HepG2 (cell line): ENCODE data around the gene EXOC6B. TPM values are rescaled to one million over a fixed set of nuclear protein-coding genes. Genes with fewer than 3 reads are reported as not detected.

Source experiments
- ATAC-seq: fragments of 200-7000 bp; cut with Tn5 transposase; 3 replicates; pipeline ENCODE4 v1.9.1; 2020; ENCODE audit warnings: mild to moderate bottlenecking, moderate library complexity
- BruUV-seq: library from RNA; stranded (reverse); fragments of 400-500 nt; replicated peaks from 2 replicates; lab custom pipeline; 2021; lab: Mats Ljungman, UMichigan
- CTCF ChIA-PET: fragments of 300-600 bp; formaldehyde crosslinking; extraction: SDS; loops from one replicate; lab custom pipeline; 2021; ENCODE audit warnings: low total read pairs, inconsistent platforms, low intra/inter-chr PET ratio; lab: Yijun Ruan, JAX
- POLR2A ChIA-PET: fragments of 350-600 bp; sonication (Branson Sonifier 250); formaldehyde crosslinking; loops from one replicate; lab custom pipeline; 2020; ENCODE audit warnings: antibody characterized with exemption, inconsistent platforms; lab: Yijun Ruan, JAX
- DNase-seq: peaks from one replicate; pipeline ENCODE4 v3.0.0-alpha.2; 2015; ENCODE audit warnings: low spot score
- FAIRE-seq: peaks from 3 replicates; lab custom pipeline; 2011; peaks lifted over from hg19 to GRCh38; lab: Jason Lieb, UNC
- H2AFZ ChIP-seq: one replicate; pipeline ENCODE4 v1.6.1; 2011; ENCODE audit warnings: low read length, inconsistent platforms
- H3K27ac ChIP-seq: fragments of 300-600 bp; 3 replicates; pipeline ENCODE4 v1.8.0; 2011; ENCODE audit warnings: mixed run types, mild to moderate bottlenecking, mixed read lengths, low read length, inconsistent platforms; ENCODE audit not compliant: insufficient read depth; ENCODE audit errors: extremely low read length
- H3K27me3 ChIP-seq, 2 experiments: fragments of 200-600 bp in 1 of 2; 2 replicates in 1 of 2; 3 replicates in 1 of 2; pipeline versions ENCODE4 v1.6.0 to v1.8.0; 2011; ENCODE audit warnings: low read length in 2 of 2, mild to moderate bottlenecking in 2 of 2, moderate library complexity in 2 of 2, inconsistent platforms in 1 of 2; ENCODE audit not compliant: insufficient read depth in 2 of 2, control insufficient read depth in 1 of 2
- H3K36me3 ChIP-seq, 2 experiments: fragments of 200-600 bp in 1 of 2; replicated peaks in 1 of 2; 2 replicates in 1 of 2; 3 replicates in 1 of 2; pipeline versions ENCODE4 v1.5.1 to v1.8.0; 2011; ENCODE audit warnings: low read length in 2 of 2, inconsistent platforms in 1 of 2; ENCODE audit not compliant: insufficient read depth in 2 of 2, control insufficient read depth in 1 of 2
- H3K4me1 ChIP-seq: 2 replicates; pipeline ENCODE4 v1.5.1; 2012; ENCODE audit warnings: low read length, inconsistent platforms; ENCODE audit not compliant: insufficient read depth
- H3K4me2 ChIP-seq: 2 replicates; pipeline ENCODE4 v1.6.0; 2011; ENCODE audit warnings: low read depth, low read length, inconsistent platforms
- H3K4me3 ChIP-seq, 3 experiments: fragments of 200-600 bp in 1 of 3; sonication (generic), shearing (Covaris generic) in 1 of 3; replicated peaks in 1 of 3; 2 replicates each; pipeline ENCODE4 v1.5.1; 2011 to 2016; ENCODE audit warnings: low read length in 3 of 3, inconsistent platforms in 2 of 3, low read depth in 2 of 3, mild to moderate bottlenecking in 2 of 3, control low read depth in 1 of 3, mixed read lengths in 1 of 3; ENCODE audit not compliant: insufficient read depth in 1 of 3
- H3K79me2 ChIP-seq: one replicate; pipeline ENCODE4 v1.6.1; 2011; ENCODE audit warnings: low read length, inconsistent platforms; ENCODE audit not compliant: insufficient read depth
- H3K9ac ChIP-seq: 2 replicates; pipeline ENCODE4 v1.6.0; 2011; ENCODE audit warnings: mild to moderate bottlenecking, low read depth, low read length, inconsistent platforms; ENCODE audit not compliant: insufficient read depth
- H3K9me3 ChIP-seq: 2 replicates; pipeline ENCODE4 v1.5.1; 2012; ENCODE audit warnings: mild to moderate bottlenecking, low read length
- H4K20me1 ChIP-seq: 2 replicates; pipeline ENCODE4 v1.6.0; 2011; ENCODE audit warnings: inconsistent platforms, mild to moderate bottlenecking, low read length, moderate library complexity; ENCODE audit not compliant: insufficient read depth
- EHMT2 ChIP-seq: fragments of 200-600 bp; sonication (generic); IDR thresholded peaks from 2 replicates; pipeline ENCODE4 v1.7.0; 2017; ENCODE audit warnings: antibody characterized with exemption, low read depth, low read length, borderline replicate concordance
- EP300 ChIP-seq, 3 experiments: sonication (generic) in 1 of 3; formaldehyde crosslinking in 1 of 3; IDR thresholded peaks; 2 replicates each; pipeline versions ENCODE4 v1.5.1 to v1.6.1; 2011 to 2020; ENCODE audit warnings: low read depth in 2 of 3, low read length in 2 of 3, borderline replicate concordance in 1 of 3, improper control_type of control experiment in 1 of 3, mild to moderate bottlenecking in 1 of 3, missing genetic modification reagents in 1 of 3, moderate library complexity in 1 of 3
- GATAD2A ChIP-seq: IDR thresholded peaks from 2 replicates; pipeline ENCODE4 v1.6.1; 2016
- HNRNPL ChIP-seq: fragments of 200-400 bp; formaldehyde crosslinking; IDR thresholded peaks from 2 replicates; pipeline ENCODE4 v1.6.1; 2017; ENCODE audit warnings: mild to moderate bottlenecking, low read depth, low read length
- JDP2 ChIP-seq: sonication (generic); formaldehyde crosslinking; IDR thresholded peaks from 2 replicates; pipeline ENCODE4 v1.8.1; 2022; ENCODE audit warnings: missing genetic modification reagents, borderline replicate concordance
- PAWR ChIP-seq: sonication (generic); formaldehyde crosslinking; IDR thresholded peaks from 2 replicates; pipeline ENCODE4 v1.4.0; 2020; ENCODE audit warnings: missing genetic modification reagents, mild to moderate bottlenecking, borderline replicate concordance
- PHF5A ChIP-seq: IDR thresholded peaks from one replicate; pipeline ENCODE4 v1.6.1; 2018; ENCODE audit warnings: low read depth, missing genetic modification reagents; ENCODE audit not compliant: unreplicated experiment
- RARA ChIP-seq: IDR thresholded peaks from 2 replicates; pipeline ENCODE4 v1.6.1; 2016; ENCODE audit warnings: missing genetic modification reagents, missing compliant biosample characterization
- REST ChIP-seq, 2 experiments: IDR thresholded peaks; 2 replicates each; pipeline ENCODE4 v1.6.1; 2011 to 2012; ENCODE audit warnings: low read length in 2 of 2, borderline replicate concordance in 1 of 2, low read depth in 1 of 2, mild to moderate bottlenecking in 1 of 2, moderate library complexity in 1 of 2
- SOX13 ChIP-seq, 3 experiments: fragments of 450-650 bp in 1 of 3; sonication (generic) in 1 of 3; formaldehyde crosslinking in 1 of 3; IDR thresholded peaks in 2 of 3; conservative IDR thresholded peaks in 1 of 3; 2 replicates each; pipeline versions ENCODE4 v1.5.0 to v1.6.1; 2016 to 2020; ENCODE audit warnings: antibody characterized with exemption in 1 of 3, mild to moderate bottlenecking in 1 of 3, missing compliant biosample characterization in 1 of 3, missing genetic modification reagents in 1 of 3, moderate library complexity in 1 of 3
- SOX5 ChIP-seq: IDR thresholded peaks from 2 replicates; pipeline ENCODE4 v1.6.1; 2016; ENCODE audit warnings: borderline replicate concordance
- SOX6 ChIP-seq, 2 experiments: fragments of 450-650 bp in 1 of 2; sonication (generic) in 1 of 2; formaldehyde crosslinking in 1 of 2; IDR thresholded peaks; 2 replicates each; pipeline versions ENCODE4 v1.4.0 to v1.6.1; 2017 to 2020; ENCODE audit warnings: antibody characterized with exemption in 1 of 2, mild to moderate bottlenecking in 1 of 2, missing genetic modification reagents in 1 of 2
- SRF ChIP-seq: IDR thresholded peaks from 2 replicates; pipeline ENCODE4 v1.6.1; 2011; ENCODE audit warnings: mild to moderate bottlenecking, low read depth, low read length, moderate library complexity
- TARDBP ChIP-seq: sonication (generic); formaldehyde crosslinking; IDR thresholded peaks from 2 replicates; pipeline ENCODE4 v1.8.0; 2022; ENCODE audit warnings: mild to moderate bottlenecking, missing genetic modification reagents
- XRCC5 ChIP-seq: fragments of 200-400 bp; formaldehyde crosslinking; optimal IDR thresholded peaks from 2 replicates; pipeline ENCODE3; 2017; ENCODE audit warnings: mild to moderate bottlenecking, low read length
- YEATS4 ChIP-seq: sonication (generic); formaldehyde crosslinking; IDR thresholded peaks from 2 replicates; pipeline ENCODE4 v1.4.0; 2020; ENCODE audit warnings: missing genetic modification reagents, borderline replicate concordance
- ZBTB37 ChIP-seq: sonication (generic); formaldehyde crosslinking; IDR thresholded peaks from 2 replicates; pipeline ENCODE4 v1.4.0; 2020; ENCODE audit warnings: mild to moderate bottlenecking, missing genetic modification reagents
- ZFX ChIP-seq: sonication (generic); formaldehyde crosslinking; IDR thresholded peaks from 2 replicates; pipeline ENCODE4 v1.4.0; 2020; ENCODE audit warnings: mild to moderate bottlenecking, low read depth, missing genetic modification reagents, moderate library complexity
- ZNF160 ChIP-seq: sonication (generic); formaldehyde crosslinking; IDR thresholded peaks from 2 replicates; pipeline ENCODE4 v1.8.0; 2022; ENCODE audit warnings: mild to moderate bottlenecking, inconsistent platforms, missing genetic modification reagents
- ZNF644 ChIP-seq: IDR thresholded peaks from 2 replicates; pipeline ENCODE4 v1.6.1; 2016; ENCODE audit warnings: low read depth
- WGBS: methylation state at CpG from one replicate; pipeline ENCODE4 v1.1.6; 2017; ENCODE audit warnings: low lambda C conversion rate; 5-methylcytosine and 5-hydroxymethylcytosine counted together
- in situ Hi-C: cut with HindIII; loops from 2 replicates; pipeline ENCODE4 v1.10.0; 2017; ENCODE audit warnings: low pct_unique_long_range_greater_than_20kb; ENCODE audit not compliant: extremely low pct_ligation_motif_present
- intact Hi-C: fragments of 100-400 bp; cut with micrococcal nuclease; formaldehyde crosslinking; loops from one replicate; pipeline ENCODE4 v1.10.0; 2022; ENCODE audit not compliant: unreplicated experiment
- polyA plus RNA-seq, 8 experiments: library from polyadenylated mRNA; depleted of rRNA in 3 of 8; stranded (reverse) in 7 of 8; unstranded in 1 of 8; fragments of >200 nt; fragmentation: Illumina TruSeq in 4 of 8; extraction: Trizol in 4 of 8; gene quantifications; 2 replicates each; pipeline versions ENCODE4 v1.2.1 to v1.2.3, GENCODE V29; 2011 to 2016; ENCODE audit warnings: low read depth in 4 of 8, missing spikeins in 1 of 8, mixed read lengths in 1 of 8; ENCODE audit not compliant: insufficient read depth in 1 of 8
- total RNA-seq, 5 experiments: library from RNA; depleted of rRNA; stranded (reverse); fragments of >200 nt; fragmentation: Illumina TruSeq; extraction: Trizol; gene quantifications; 2 replicates each; pipeline ENCODE4 v1.2.3, GENCODE V29; 2016; ENCODE audit warnings: low read depth in 1 of 5

EXOC6B gene
- total and polyA plus RNA-seq, 2 of the 13 experiments (the other 11 are each of a cell fraction or from before 2014, with no cell fraction given), result 9.1 to 15.9 TPM

- no peak overlapping the region for H2AFZ ChIP-seq
- intact Hi-C loops, result no loop called here
- no TSS peak for BruUV-seq
- ChIA-PET CTCF (no interaction called here), POLR2A (no interaction called here)
- no peak overlapping the region; the same call in none of the 2 replicates for H3K9ac ChIP-seq
- H3K27me3 ChIP-seq, result no peaks in the 10 kb centered on the region
- DNase-seq (peak; percentile 89), FAIRE-seq (no peak), ATAC-seq (peak; percentile 98)
- no peaks in the 10 kb centered on the region for H4K20me1 ChIP-seq
- H3K27ac ChIP-seq, result no peak overlapping the region
- no peaks in the 10 kb centered on the region for H3K79me2 ChIP-seq
- H3K4me1 ChIP-seq, result peaks cover 29% of the 10 kb centered on the region
- no peaks in the 10 kb centered on the region for H3K9me3 ChIP-seq
- in situ Hi-C loops, result no loop called here
- WGBS, result 3% methylated on average over 3 of the region's 3 CpGs
- H3K4me3 ChIP-seq, result no peak overlapping the region
- H3K36me3 ChIP-seq, result no peaks in the 10 kb centered on the region
- H3K4me2 ChIP-seq, result peak overlapping the region; percentile 56
- TF ChIP-seq ZNF160 (CRISPR knock-in tag), result no peak
- no peak for TF ChIP-seq PAWR (CRISPR knock-in tag)
- peak; percentile 41 for TF ChIP-seq RARA (CRISPR knock-in tag)
- TF ChIP-seq XRCC5, result peak; percentile 72
- peak; percentile 45; the same call in 1 of the 2 replicates for TF ChIP-seq SOX5 (CRISPR knock-in tag)
- TF ChIP-seq ZNF644 (CRISPR knock-in tag), result peak; percentile 67; the same call in 1 of the 2 replicates
- 0 out of 2 replicates have a peak, but pooled peaks have one; percentile 12 for TF ChIP-seq SRF
- no peak for TF ChIP-seq JDP2
- TF ChIP-seq SOX13 (IDR thresholded peaks at IDR 0.05), result no peak
- peak in 1 of 2 experiments; percentile 70; a peak in 2 of 4 replicates for TF ChIP-seq SOX13 (CRISPR knock-in tag; conservative IDR thresholded peaks at IDR 0.05 in 1 of 2, IDR thresholded peaks at IDR 0.05 in 1 of 2)
- peak; percentile 51; the same call in 1 of the 2 replicates for TF ChIP-seq ZFX (CRISPR knock-in tag)
- 0 out of 2 replicates have a peak, but pooled peaks have one; percentile 19 for TF ChIP-seq GATAD2A (CRISPR knock-in tag)
- TF ChIP-seq EHMT2, result 0 out of 2 replicates have a peak, but pooled peaks have one; percentile 41
- TF ChIP-seq SOX6 (IDR thresholded peaks at IDR 0.05), result no peak
- peak; percentile 66 for TF ChIP-seq SOX6 (CRISPR knock-in tag; IDR thresholded peaks at IDR 0.05)
- peak in 1 of 2 experiments; percentile 52; a peak in 1 of 4 replicates for TF ChIP-seq REST (IDR thresholded peaks at IDR 0.05; ENCODE audit: borderline replicate concordance in 1 of 2, low read depth in 1 of 2, low read length in 2 of 2)
- no peak for TF ChIP-seq TARDBP (CRISPR knock-in tag)
- peak in 1 of 2 experiments; percentile 2; a peak in 1 of 4 replicates for TF ChIP-seq EP300 (IDR thresholded peaks at IDR 0.05; ENCODE audit: low read depth in 2 of 2, low read length in 2 of 2)
- TF ChIP-seq EP300 (CRISPR knock-in tag; IDR thresholded peaks at IDR 0.05; ENCODE audit: borderline replicate concordance), result no peak
- TF ChIP-seq PHF5A (CRISPR knock-in tag), result no peak
- peak; percentile 68; the same call in 1 of the 2 replicates for TF ChIP-seq HNRNPL
- TF ChIP-seq ZBTB37 (CRISPR knock-in tag), result peak; percentile 52; the same call in 1 of the 2 replicates
- no peak for TF ChIP-seq YEATS4 (CRISPR knock-in tag)
These were observed 620.3 kb downstream of the EXOC6B start for GRCh38 chr2:72205504-72205881.
